MM.1S (cell line): Measurements from ENCODE around the gene SGCG.

Source experiments
- DNase-seq: peaks from one replicate; pipeline ENCODE4 v3.0.0-alpha.2; 2015
- H2AFZ ChIP-seq: fragments of 300-600 bp; sonication (generic); 2 replicates; pipeline ENCODE4 v1.6.0; 2016; ENCODE audit warnings: antibody characterized with exemption, low read length
- H3F3A ChIP-seq: fragments of 300-600 bp; sonication (generic); 2 replicates; pipeline ENCODE4 v1.6.1; 2016; ENCODE audit warnings: mild to moderate bottlenecking, antibody characterized with exemption, low read length, moderate library complexity, mixed read lengths; ENCODE audit not compliant: insufficient read depth
- H3K27ac ChIP-seq: fragments of 300-600 bp; sonication (generic); 2 replicates; pipeline ENCODE4 v1.5.1; 2016; ENCODE audit warnings: mild to moderate bottlenecking, low read length
- H3K27me3 ChIP-seq: fragments of 300-600 bp; sonication (generic); replicated peaks from 2 replicates; pipeline ENCODE4 v1.6.0; 2016; ENCODE audit warnings: low read length; ENCODE audit not compliant: insufficient read depth
- H3K36me3 ChIP-seq: fragments of 300-600 bp; sonication (generic); replicated peaks from 2 replicates; pipeline ENCODE4 v1.6.1; 2016; ENCODE audit warnings: mild to moderate bottlenecking, low read length, mixed read lengths; ENCODE audit not compliant: insufficient read depth
- H3K4me1 ChIP-seq: fragments of 300-600 bp; sonication (generic); 2 replicates; pipeline ENCODE4 v1.6.1; 2016; ENCODE audit warnings: low read length, mixed read lengths
- H3K4me2 ChIP-seq: fragments of 300-600 bp; sonication (generic); 2 replicates; pipeline ENCODE4 v1.6.0; 2016; ENCODE audit warnings: low read depth, low read length
- H3K4me3 ChIP-seq: fragments of 300-600 bp; sonication (generic); 2 replicates; pipeline ENCODE4 v1.5.1; 2016; ENCODE audit warnings: low read length, mixed read lengths
- H3K79me2 ChIP-seq: fragments of 300-600 bp; sonication (generic); 2 replicates; pipeline ENCODE4 v1.6.1; 2016; ENCODE audit warnings: mixed run types, low read length, mixed read lengths
- H3K9ac ChIP-seq: fragments of 300-600 bp; sonication (generic); 2 replicates; pipeline ENCODE4 v1.6.1; 2016; ENCODE audit warnings: low read length, mixed read lengths
- H3K9me2 ChIP-seq: fragments of 300-600 bp; sonication (generic); replicated peaks from 2 replicates; pipeline ENCODE4 v1.6.1; 2016; ENCODE audit warnings: mild to moderate bottlenecking, low read length, mixed read lengths; ENCODE audit not compliant: insufficient read depth
- H3K9me3 ChIP-seq: fragments of 300-600 bp; sonication (generic); replicated peaks from 2 replicates; pipeline ENCODE4 v1.6.1; 2016; ENCODE audit warnings: mild to moderate bottlenecking, low read length, mixed read lengths; ENCODE audit not compliant: insufficient read depth
- H4K20me1 ChIP-seq: fragments of 300-600 bp; sonication (generic); 2 replicates; pipeline ENCODE4 v1.6.1; 2016; ENCODE audit warnings: mild to moderate bottlenecking, low read length, moderate library complexity, mixed read lengths; ENCODE audit not compliant: insufficient read depth
- CTCF ChIP-seq: fragments of 300-600 bp; sonication (generic); IDR thresholded peaks from 2 replicates; pipeline ENCODE4 v1.5.1; 2016; ENCODE audit warnings: antibody characterized with exemption, low read length, mixed read lengths
- EZH2 ChIP-seq: fragments of 300-600 bp; sonication (generic); optimal IDR thresholded peaks from 2 replicates; pipeline ENCODE3; 2017; ENCODE audit warnings: low read depth, mild to moderate bottlenecking, antibody characterized with exemption, low read length, mixed read lengths
- EZH2phosphoT487 ChIP-seq: fragments of 300-600 bp; sonication (generic); IDR thresholded peaks from 2 replicates; pipeline ENCODE4 v1.6.1; 2018; ENCODE audit warnings: antibody characterized with exemption, low read length

SGCG gene

GRCh38 chr13:23348262-23349127, 167.7 kb downstream of the SGCG start:
- no peaks in the 10 kb centered on the region for H3K27me3 ChIP-seq
- no peak for DNase-seq
- H3K9me2 ChIP-seq, result no peaks in the 10 kb centered on the region
- no peaks in the 10 kb centered on the region for H3F3A ChIP-seq
- H2AFZ ChIP-seq, result no peak overlapping the region
- H3K4me3 ChIP-seq, result no peak overlapping the region
- H4K20me1 ChIP-seq, result no peaks in the 10 kb centered on the region
- no peaks in the 10 kb centered on the region for H3K36me3 ChIP-seq
- no peaks in the 10 kb centered on the region for H3K79me2 ChIP-seq
- no peaks in the 10 kb centered on the region for H3K4me1 ChIP-seq
- H3K9ac ChIP-seq, result no peak overlapping the region
- TF ChIP-seq CTCF, result no peak
- TF ChIP-seq EZH2, result no peak
- no peak overlapping the region for H3K27ac ChIP-seq
- H3K4me2 ChIP-seq, result no peak overlapping the region
- H3K9me3 ChIP-seq, result no peaks in the 10 kb centered on the region

- Histone ChIP-seq H3K9ac (no peak overlapping the region), H3K79me2 (no peaks in the 10 kb centered on the region), H3K27ac (no peak overlapping the region), H3K4me3 (no peak overlapping the region), H2AFZ (no peak overlapping the region), H4K20me1 (no peaks in the 10 kb centered on the region), H3K9me3 (no peaks in the 10 kb centered on the region), H3K36me3 (no peaks in the 10 kb centered on the region), H3F3A (no peaks in the 10 kb centered on the region), H3K27me3 (no peaks in the 10 kb centered on the region), H3K9me2 (no peaks in the 10 kb centered on the region), H3K4me2 (no peak overlapping the region), H3K4me1 (no peaks in the 10 kb centered on the region)
- no peak for DNase-seq
- no peak for TF ChIP-seq EZH2
- TF ChIP-seq CTCF, result no peak
- no peak for TF ChIP-seq EZH2phosphoT487
Observed at GRCh38 chr13:23349161-23349897, 168.6 kb downstream of the SGCG start.

- DNase-seq, result no peak
- Histone ChIP-seq H3K4me1 (no peaks in the 10 kb centered on the region), H3K9me2 (no peaks in the 10 kb centered on the region), H3K79me2 (no peaks in the 10 kb centered on the region), H3K27ac (no peak overlapping the region), H3K27me3 (no peaks in the 10 kb centered on the region), H2AFZ (no peak overlapping the region), H3K9me3 (no peaks in the 10 kb centered on the region), H4K20me1 (no peaks in the 10 kb centered on the region), H3K36me3 (no peaks in the 10 kb centered on the region), H3K9ac (no peak overlapping the region), H3F3A (no peaks in the 10 kb centered on the region), H3K4me2 (no peak overlapping the region), H3K4me3 (no peak overlapping the region)
- no peak for TF ChIP-seq EZH2
- no peak for TF ChIP-seq CTCF
- TF ChIP-seq EZH2phosphoT487, result no peak
Observed at GRCh38 chr13:23350009-23350408, 169.2 kb downstream of the SGCG start.
